HEK293 (cell line): Measurements from ENCODE around the gene VDR.

ENCODE experiments used
- ATF2 ChIP-seq: fragments of 450-650 bp; formaldehyde crosslinking; IDR thresholded peaks from 2 replicates; pipeline ENCODE4 v1.5.1; 2016; ENCODE audit warnings: missing biosample characterization, missing genetic modification characterization, low read depth
- BCL6B ChIP-seq: fragments of 450-650 bp; formaldehyde crosslinking; IDR thresholded peaks from 2 replicates; pipeline ENCODE4 v1.5.1; 2017; ENCODE audit warnings: missing biosample characterization, missing genetic modification characterization
- FEZF1 ChIP-seq: fragments of 450-650 bp; formaldehyde crosslinking; IDR thresholded peaks from 2 replicates; pipeline ENCODE4 v1.5.1; 2016; ENCODE audit warnings: missing biosample characterization, missing genetic modification characterization
- HIC1 ChIP-seq: fragments of 450-650 bp; formaldehyde crosslinking; IDR thresholded peaks from 2 replicates; pipeline ENCODE4 v1.5.1; 2016; ENCODE audit warnings: missing biosample characterization, missing genetic modification characterization
- KLF8 ChIP-seq: fragments of 450-650 bp; formaldehyde crosslinking; IDR thresholded peaks from 2 replicates; pipeline ENCODE4 v1.5.1; 2016; ENCODE audit warnings: missing biosample characterization, missing genetic modification characterization
- PBX3 ChIP-seq: sonication (generic); formaldehyde crosslinking; IDR thresholded peaks from 2 replicates; pipeline ENCODE4 v1.8.1; 2022; ENCODE audit warnings: mild to moderate bottlenecking, moderate library complexity, missing genetic modification reagents
- PRDM10 ChIP-seq: fragments of 450-650 bp; formaldehyde crosslinking; IDR thresholded peaks from 2 replicates; pipeline ENCODE4 v1.5.1; 2016; ENCODE audit warnings: missing biosample characterization, missing genetic modification characterization
- ZBTB48 ChIP-seq: fragments of 450-650 bp; formaldehyde crosslinking; IDR thresholded peaks from 2 replicates; pipeline ENCODE4 v1.5.1; 2016; ENCODE audit warnings: missing biosample characterization, missing genetic modification characterization
- ZBTB7A ChIP-seq: fragments of 450-650 bp; formaldehyde crosslinking; IDR thresholded peaks from 2 replicates; pipeline ENCODE4 v1.5.1; 2016; ENCODE audit warnings: low read depth, missing biosample characterization, missing genetic modification characterization
- ZFHX2 ChIP-seq: fragments of 450-650 bp; formaldehyde crosslinking; conservative IDR thresholded peaks from 2 replicates; pipeline ENCODE4 v1.5.1; 2016; ENCODE audit warnings: missing biosample characterization, missing genetic modification characterization
- ZNF112 ChIP-seq: fragments of 450-650 bp; formaldehyde crosslinking; IDR thresholded peaks from 2 replicates; pipeline ENCODE4 v1.5.0; 2017; ENCODE audit warnings: missing biosample characterization, missing genetic modification characterization
- ZNF155 ChIP-seq: fragments of 450-650 bp; formaldehyde crosslinking; IDR thresholded peaks from 2 replicates; pipeline ENCODE4 v1.5.1; 2016; ENCODE audit warnings: missing biosample characterization, missing genetic modification characterization
- ZNF157 ChIP-seq: fragments of 450-650 bp; formaldehyde crosslinking; IDR thresholded peaks from 2 replicates; pipeline ENCODE4 v1.5.1; 2016; ENCODE audit warnings: missing biosample characterization, missing genetic modification characterization
- ZNF202 ChIP-seq: fragments of 450-650 bp; formaldehyde crosslinking; IDR thresholded peaks from 2 replicates; pipeline ENCODE4 v1.5.1; 2016; ENCODE audit warnings: missing biosample characterization, missing genetic modification characterization, borderline replicate concordance
- ZNF223 ChIP-seq: fragments of 450-650 bp; formaldehyde crosslinking; IDR thresholded peaks from 2 replicates; pipeline ENCODE4 v1.5.1; 2016; ENCODE audit warnings: missing biosample characterization, missing genetic modification characterization
- ZNF24 ChIP-seq: fragments of 450-650 bp; formaldehyde crosslinking; IDR thresholded peaks from 2 replicates; pipeline ENCODE4 v1.5.1; 2016; ENCODE audit warnings: missing biosample characterization, missing genetic modification characterization
- ZNF26 ChIP-seq: fragments of 450-650 bp; formaldehyde crosslinking; IDR thresholded peaks from 2 replicates; pipeline ENCODE4 v1.5.1; 2016; ENCODE audit warnings: missing biosample characterization, missing genetic modification characterization
- ZNF302 ChIP-seq: fragments of 450-650 bp; formaldehyde crosslinking; IDR thresholded peaks from 2 replicates; pipeline ENCODE4 v1.5.1; 2016; ENCODE audit warnings: missing biosample characterization, missing genetic modification characterization, low read depth
- ZNF433 ChIP-seq: fragments of 450-650 bp; formaldehyde crosslinking; IDR thresholded peaks from 2 replicates; pipeline ENCODE4 v1.5.1; 2016; ENCODE audit warnings: missing biosample characterization, missing genetic modification characterization, low read depth
- ZNF521 ChIP-seq: fragments of 450-650 bp; formaldehyde crosslinking; IDR thresholded peaks from 2 replicates; pipeline ENCODE4 v1.5.1; 2017; ENCODE audit warnings: missing biosample characterization, mild to moderate bottlenecking, missing genetic modification characterization
- ZNF549 ChIP-seq: fragments of 450-650 bp; IDR thresholded peaks from 2 replicates; pipeline ENCODE4 v1.5.1; 2018; ENCODE audit warnings: missing biosample characterization, missing genetic modification characterization, mild to moderate bottlenecking, inconsistent platforms, moderate library complexity
- ZNF596 ChIP-seq: fragments of 450-650 bp; IDR thresholded peaks from 2 replicates; pipeline ENCODE4 v1.5.0; 2018; ENCODE audit warnings: missing biosample characterization, mild to moderate bottlenecking, missing genetic modification characterization, moderate library complexity
- ZNF654 ChIP-seq: fragments of 450-650 bp; formaldehyde crosslinking; IDR thresholded peaks from 2 replicates; pipeline ENCODE4 v1.5.1; 2016; ENCODE audit warnings: low read depth, missing biosample characterization, missing genetic modification characterization
- ZNF670 ChIP-seq: fragments of 450-650 bp; formaldehyde crosslinking; IDR thresholded peaks from 2 replicates; pipeline ENCODE4 v1.5.1; 2016; ENCODE audit warnings: missing biosample characterization, missing genetic modification characterization, low read depth
- ZNF76 ChIP-seq: fragments of 450-650 bp; formaldehyde crosslinking; IDR thresholded peaks from 2 replicates; pipeline ENCODE4; 2016; ENCODE audit warnings: low read depth, missing biosample characterization, missing genetic modification characterization, borderline replicate concordance
- ZNF777 ChIP-seq: fragments of 450-650 bp; formaldehyde crosslinking; IDR thresholded peaks from 2 replicates; pipeline ENCODE4 v1.5.1; 2017; ENCODE audit warnings: missing biosample characterization, missing genetic modification characterization, borderline replicate concordance
- ZSCAN23 ChIP-seq: fragments of 450-650 bp; formaldehyde crosslinking; IDR thresholded peaks from 2 replicates; pipeline ENCODE4 v1.5.1; 2016; ENCODE audit warnings: missing biosample characterization, missing genetic modification characterization

The VDR gene

GRCh38 chr12:47904713-47905709 is at the start of gene VDR (continued):
- no peak; the same call in 1 of the 2 replicates for TF ChIP-seq ZNF24
- no peak for TF ChIP-seq ZNF157 (tag by site-specific recombination)
- TF ChIP-seq ZBTB48: peak; percentile 94
- no peak for TF ChIP-seq ZNF521 (tag by site-specific recombination)
- TF ChIP-seq ZNF596 (tag by site-specific recombination): no peak
- no peak for TF ChIP-seq ZNF223 (tag by site-specific recombination)
- TF ChIP-seq ZNF777: peak; percentile 86; the same call in 1 of the 2 replicates
- TF ChIP-seq ZSCAN23 (tag by site-specific recombination): 0 out of 2 replicates have a peak, but pooled peaks have one; percentile 26
- TF ChIP-seq ZFHX2: 0 out of 2 replicates have a peak, but pooled peaks have one; percentile 13
- no peak for TF ChIP-seq ZNF549 (tag by site-specific recombination)
- no peak for TF ChIP-seq ATF2 (tag by site-specific recombination)
- TF ChIP-seq ZNF302: no peak
- TF ChIP-seq ZNF670 (tag by site-specific recombination): no peak
- TF ChIP-seq ZNF76 (tag by site-specific recombination): peak; percentile 39; the same call in 1 of the 2 replicates
- TF ChIP-seq FEZF1: no peak
- peak; percentile 16; the same call in 1 of the 2 replicates for TF ChIP-seq KLF8
- no peak for TF ChIP-seq ZNF112 (tag by site-specific recombination)
- no peak for TF ChIP-seq ZNF155 (tag by site-specific recombination)
- TF ChIP-seq ZNF433 (tag by site-specific recombination): no peak
- TF ChIP-seq PRDM10 (tag by site-specific recombination): peak; percentile 100
- no peak for TF ChIP-seq PBX3 (CRISPR knock-in tag)
- TF ChIP-seq ZNF654 (tag by site-specific recombination): peak; percentile 25; the same call in 1 of the 2 replicates
- no peak for TF ChIP-seq ZBTB7A
- no peak for TF ChIP-seq ZNF26 (tag by site-specific recombination)
- no peak for TF ChIP-seq ZNF202
- TF ChIP-seq BCL6B: no peak
- TF ChIP-seq HIC1: peak; percentile 77
